ES-I3 (cell line): ENCODE results near the gene HSPB8.
"Not testable (repeated sequence)": the region's sequence is repeated elsewhere in the genome, so short reads cannot be mapped to it uniquely, and the experiment has no call there.

Experiments
- H3K36me3 ChIP-seq: 2 replicates; pipeline ENCODE4 v1.6.1; 2013; ENCODE audit warnings: mild to moderate bottlenecking, low read length, control low read depth, moderate library complexity; ENCODE audit not compliant: insufficient read depth
- H3K4me1 ChIP-seq: 2 replicates; pipeline ENCODE4 v1.6.1; 2013; ENCODE audit warnings: mild to moderate bottlenecking, control low read depth, low read length; ENCODE audit not compliant: insufficient read depth
- H3K9ac ChIP-seq: 2 replicates; pipeline ENCODE4 v1.6.1; 2013; ENCODE audit warnings: low read depth, mild to moderate bottlenecking, low read length, moderate library complexity
- H3K9me3 ChIP-seq: 2 replicates; pipeline ENCODE4 v1.6.1; 2013; ENCODE audit warnings: mild to moderate bottlenecking, low read length, moderate library complexity; ENCODE audit not compliant: control insufficient read depth, insufficient read depth

Gene HSPB8

GRCh38 chr12:119206348-119207062, 27.8 kb downstream of the HSPB8 start:
- Histone ChIP-seq H3K9ac (no peak overlapping the region), H3K36me3 (no peaks in the 10 kb centered on the region), H3K9me3 (no peaks in the 10 kb centered on the region), H3K4me1 (peaks cover 18% of the 10 kb centered on the region; the same call in 1 of the 2 replicates)

DNA sequence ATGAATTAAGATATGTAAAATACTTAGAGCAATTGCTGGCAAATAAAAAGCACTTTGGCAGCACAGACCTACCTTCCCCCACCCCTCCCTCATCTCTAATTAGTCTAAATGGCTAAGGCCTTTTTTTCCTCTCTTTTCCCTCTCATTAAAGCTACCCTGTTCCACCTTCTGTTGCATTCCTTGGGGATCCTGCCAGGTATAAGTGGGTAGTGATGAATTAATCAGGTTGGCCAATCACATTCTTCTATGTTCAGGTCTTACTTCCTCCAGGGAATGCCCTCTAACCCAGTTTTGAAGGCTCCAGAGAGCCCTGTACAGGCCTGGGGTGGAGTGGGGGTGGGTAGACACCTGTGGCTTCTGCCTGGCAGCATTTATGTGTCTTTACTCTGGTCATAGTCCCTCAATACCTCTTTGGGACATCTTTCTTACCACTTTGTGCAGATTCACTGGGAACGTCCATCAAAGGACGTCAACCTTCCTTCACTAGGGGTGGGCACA, 28.4 kb downstream of the HSPB8 start:
- H3K4me1 ChIP-seq: peaks cover 18% of the 10 kb centered on the region; the same call in 1 of the 2 replicates
- no peaks in the 10 kb centered on the region for H3K36me3 ChIP-seq
- H3K9ac ChIP-seq: no peak overlapping the region
- H3K9me3 ChIP-seq: no peaks in the 10 kb centered on the region

DNA sequence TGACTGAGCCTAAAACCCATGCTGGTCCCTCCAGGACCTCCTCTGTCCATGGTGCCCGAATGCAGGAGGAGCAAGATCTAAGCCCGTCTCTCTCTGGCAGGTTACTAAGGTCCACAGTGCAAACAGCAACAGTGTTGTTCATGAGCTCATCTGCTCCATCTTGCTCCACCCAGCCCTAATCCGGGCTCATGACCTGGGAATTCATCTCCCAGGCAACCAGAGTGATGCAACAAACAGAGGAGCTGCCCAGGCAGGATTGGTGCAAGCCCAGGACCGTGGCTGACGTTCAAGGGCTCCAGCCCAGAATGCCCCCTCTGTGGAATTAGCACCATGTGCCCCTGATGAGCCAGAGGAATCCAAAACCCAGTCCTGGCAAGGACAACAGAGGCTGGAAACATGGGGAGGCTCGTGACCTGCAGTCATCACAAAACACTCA, 29.9 kb downstream of the HSPB8 start:
- no peaks in the 10 kb centered on the region for H3K9me3 ChIP-seq
- H3K4me1 ChIP-seq: 0 out of 2 replicates have a peak, but pooled peaks cover 11% of the 10 kb centered on the region

GRCh38 chr12:119211884-119212283, 33.2 kb downstream of the HSPB8 start:
- 0 out of 2 replicates have a peak, but pooled peaks cover 3% of the 10 kb centered on the region for H3K4me1 ChIP-seq
- H3K9me3 ChIP-seq: no peaks in the 10 kb centered on the region
- H3K36me3 ChIP-seq: no peaks in the 10 kb centered on the region
- H3K9ac ChIP-seq: no peak overlapping the region

More for the DNA sequence above, 29.9 kb downstream of the HSPB8 start:
- Histone ChIP-seq H3K9ac (no peak overlapping the region), H3K36me3 (no peaks in the 10 kb centered on the region)

GRCh38 chr12:119216084-119216483, 37.4 kb downstream of the HSPB8 start:
- no peak overlapping the region for H3K9ac ChIP-seq
- no peaks in the 10 kb centered on the region for H3K4me1 ChIP-seq
- H3K36me3 ChIP-seq: no peaks in the 10 kb centered on the region
- H3K9me3 ChIP-seq: no peaks in the 10 kb centered on the region

DNA sequence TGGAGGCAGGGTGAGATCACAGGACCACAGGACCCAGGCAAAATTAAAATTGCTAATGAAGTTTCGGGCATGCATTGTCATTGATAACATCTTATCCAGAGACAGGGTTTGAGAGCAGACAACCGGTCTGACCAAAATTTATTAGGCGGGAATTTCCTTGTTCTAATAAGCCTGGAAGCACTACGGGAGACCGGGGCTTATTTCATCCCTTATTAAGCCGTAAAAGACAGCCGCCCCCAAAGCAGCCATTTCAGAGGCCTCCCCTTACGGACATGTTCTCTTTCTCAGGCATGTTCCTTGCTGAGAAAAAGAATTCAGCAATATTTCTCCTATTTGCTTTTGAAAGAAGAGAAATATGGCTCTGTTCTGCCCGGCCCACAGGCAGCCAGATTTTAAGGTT, 40.1 kb downstream of the HSPB8 start:
- H3K9ac ChIP-seq: not testable (repeated sequence)

DNA sequence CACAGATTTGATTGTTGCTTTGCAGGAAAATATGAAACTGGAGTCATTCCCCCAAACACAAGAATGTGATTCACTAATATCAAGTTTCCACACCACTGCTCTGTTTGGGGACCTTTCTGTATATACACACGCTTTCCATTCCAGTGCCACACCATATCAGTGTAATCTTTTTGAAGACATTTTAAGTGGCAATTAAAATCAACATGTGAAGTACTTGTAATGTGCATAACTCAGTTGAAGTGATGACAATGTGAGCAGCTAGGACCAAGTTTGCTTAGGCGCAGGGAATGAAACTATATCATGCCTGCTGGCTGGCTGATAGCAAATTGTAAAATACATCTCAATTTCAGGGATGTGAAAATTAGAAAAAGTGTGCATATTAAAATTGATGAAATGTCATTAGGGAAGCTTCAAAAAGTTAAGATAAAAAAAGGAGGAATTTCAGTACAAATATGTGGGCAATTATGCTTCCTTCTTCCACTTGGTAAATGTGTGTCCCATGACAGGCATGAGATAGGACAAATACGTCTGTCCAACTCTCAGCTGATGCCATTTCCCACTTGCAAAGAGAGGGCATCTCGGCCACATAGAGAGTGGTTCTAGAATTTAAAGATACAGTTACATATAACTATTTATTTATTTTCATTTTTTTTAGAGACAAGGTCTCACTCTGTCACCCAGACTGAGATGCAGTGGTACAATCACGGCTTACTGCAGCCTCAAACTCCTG, 43.7 kb downstream of the HSPB8 start:
- Histone ChIP-seq H3K36me3 (no peaks in the 10 kb centered on the region), H3K9me3 (no peaks in the 10 kb centered on the region; the same call in 1 of the 2 replicates), H3K4me1 (no peaks in the 10 kb centered on the region), H3K9ac (no peak overlapping the region)

More for the DNA sequence above, 40.1 kb downstream of the HSPB8 start:
- H3K9me3 ChIP-seq, H3K4me1 ChIP-seq, H3K36me3 ChIP-seq: not testable (repeated sequence)

- Histone ChIP-seq H3K4me1 (no peaks in the 10 kb centered on the region), H3K9me3 (no peaks in the 10 kb centered on the region; the same call in none of the 2 replicates), H3K36me3 (no peaks in the 10 kb centered on the region), H3K9ac (no peak overlapping the region)
Measured at GRCh38 chr12:119225454-119225853, 46.7 kb downstream of the HSPB8 start.

DNA sequence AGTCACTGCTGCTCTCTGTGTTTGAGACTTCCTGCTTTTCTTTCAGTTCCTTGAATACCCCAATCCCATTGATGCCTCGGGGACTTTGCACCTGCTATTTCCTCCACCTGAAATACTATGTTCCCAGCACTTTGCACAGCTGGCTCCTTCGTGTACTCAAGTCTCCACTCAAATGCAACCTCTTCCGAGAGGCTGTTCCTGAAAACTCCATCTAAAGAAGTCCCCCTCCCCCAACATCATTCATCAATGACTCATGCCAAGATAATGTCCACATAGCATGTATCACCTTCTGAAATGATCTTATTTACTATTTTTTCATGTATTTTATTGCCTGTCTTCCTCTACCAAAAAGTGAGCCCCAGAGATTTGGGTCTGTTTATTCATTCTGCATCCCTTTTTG, 48.6 kb downstream of the HSPB8 start:
- Histone ChIP-seq H3K36me3 (no peaks in the 10 kb centered on the region), H3K9ac (no peak overlapping the region), H3K4me1 (no peaks in the 10 kb centered on the region), H3K9me3 (no peaks in the 10 kb centered on the region; the same call in 1 of the 2 replicates)

- H3K4me1 ChIP-seq: no peaks in the 10 kb centered on the region
- H3K36me3 ChIP-seq: no peaks in the 10 kb centered on the region
- H3K9me3 ChIP-seq: no peaks in the 10 kb centered on the region; the same call in 1 of the 2 replicates
- H3K9ac ChIP-seq: no peak overlapping the region
Measured at GRCh38 chr12:119229205-119229604, 50.5 kb downstream of the HSPB8 start.

DNA sequence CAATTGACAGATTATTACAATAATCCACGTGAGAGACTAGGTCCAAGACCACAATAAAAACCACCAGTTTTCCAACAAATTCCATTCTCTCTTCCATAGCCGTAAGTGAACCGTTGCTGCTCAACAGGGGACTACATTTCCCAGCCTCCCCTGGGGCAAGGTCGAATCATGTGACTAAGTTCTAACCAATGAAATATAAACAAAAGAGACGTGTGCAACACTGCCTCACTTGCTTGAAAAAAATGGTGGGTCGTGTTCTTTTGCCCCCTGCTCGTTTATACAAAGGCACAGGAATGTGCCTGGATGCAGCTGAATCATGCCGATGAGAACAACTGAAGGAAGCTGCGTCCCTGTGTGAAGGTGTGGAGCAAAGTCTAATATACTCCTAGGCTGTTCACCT, 51.1 kb downstream of the HSPB8 start:
- peaks cover 2% of the 10 kb centered on the region for H3K4me1 ChIP-seq
- no peaks in the 10 kb centered on the region for H3K36me3 ChIP-seq
- no peaks in the 10 kb centered on the region; the same call in 1 of the 2 replicates for H3K9me3 ChIP-seq
- peak overlapping the region; percentile 59; the same call in 1 of the 2 replicates for H3K9ac ChIP-seq

DNA sequence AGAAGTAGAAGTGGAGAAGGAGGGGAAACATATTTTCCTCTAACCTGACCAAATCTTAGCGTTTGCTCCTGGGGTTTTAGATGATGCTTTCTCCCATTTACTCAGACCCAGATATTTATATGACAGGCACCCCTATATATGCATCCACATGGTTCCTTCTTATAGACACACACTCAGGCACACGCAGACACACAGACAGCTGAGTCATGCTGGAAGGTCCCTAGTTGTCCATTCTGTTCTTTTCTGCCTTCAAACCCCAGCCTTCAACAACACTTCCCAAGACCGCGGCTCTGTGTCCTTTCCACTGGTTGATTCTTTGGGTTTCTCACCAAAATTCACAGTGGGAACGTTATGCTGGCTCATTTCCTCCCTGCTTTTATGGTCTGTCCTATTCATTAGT, 52.1 kb downstream of the HSPB8 start:
- Histone ChIP-seq H3K4me1 (peaks cover 7% of the 10 kb centered on the region), H3K9ac (no peak overlapping the region), H3K9me3 (no peaks in the 10 kb centered on the region; the same call in 1 of the 2 replicates), H3K36me3 (no peaks in the 10 kb centered on the region)

GRCh38 chr12:119231774-119232173, 53.0 kb downstream of the HSPB8 start:
- H3K9ac ChIP-seq: no peak overlapping the region
- no peaks in the 10 kb centered on the region; the same call in 1 of the 2 replicates for H3K9me3 ChIP-seq
- no peaks in the 10 kb centered on the region for H3K36me3 ChIP-seq
- peaks cover 17% of the 10 kb centered on the region for H3K4me1 ChIP-seq

DNA sequence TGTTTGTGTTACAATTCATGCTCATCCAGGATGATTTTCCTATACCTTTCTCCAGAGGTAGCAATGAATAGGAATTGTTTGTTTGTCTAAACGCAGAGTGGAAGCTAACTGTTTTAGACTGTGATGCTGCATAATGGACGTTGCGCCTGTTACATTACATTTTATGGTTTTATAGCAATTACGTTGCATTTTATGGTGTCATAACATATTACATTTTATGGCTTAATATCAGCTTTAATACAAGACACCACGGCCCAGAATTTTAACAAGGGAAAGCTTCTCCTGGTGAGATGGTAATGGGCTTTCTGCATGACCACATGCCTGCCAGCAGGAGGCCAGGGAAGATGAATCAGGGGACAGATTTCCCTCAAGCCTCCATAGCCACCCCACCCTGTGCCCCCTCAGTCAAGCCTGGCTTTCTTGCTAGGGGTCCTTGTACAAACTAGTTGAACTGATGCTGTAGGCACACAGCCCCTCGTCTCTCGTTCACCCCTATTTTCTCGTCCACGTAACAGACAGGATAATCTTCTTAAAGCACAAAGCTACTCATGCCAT, 56.5 kb downstream of the HSPB8 start:
- H3K9ac ChIP-seq: no peak overlapping the region
- H3K4me1 ChIP-seq: peaks cover 21% of the 10 kb centered on the region
- H3K36me3 ChIP-seq: no peaks in the 10 kb centered on the region
- H3K9me3 ChIP-seq: no peaks in the 10 kb centered on the region; the same call in 1 of the 2 replicates
